Kidney epithelial cell (primary cell): ENCODE measurements around the gene MRPL39. TPM values are rescaled to one million over a fixed set of nuclear protein-coding genes. Genes with fewer than 3 reads are reported as not detected.

Source experiments
- DNase-seq: peaks from one replicate; pipeline ENCODE4 v3.0.0-alpha.2; 2010; ENCODE audit warnings: low read depth
- H3K27me3 ChIP-seq: 2 replicates; pipeline ENCODE4 v1.6.0; 2011; ENCODE audit warnings: low read length; ENCODE audit not compliant: control insufficient read depth, insufficient read depth
- H3K36me3 ChIP-seq: 2 replicates; pipeline ENCODE4 v1.5.1; 2011; ENCODE audit warnings: low read length; ENCODE audit not compliant: control insufficient read depth, insufficient read depth
- H3K4me3 ChIP-seq: 2 replicates; pipeline ENCODE4 v1.5.1; 2011; ENCODE audit warnings: low read depth, mild to moderate bottlenecking, control low read depth, low read length
- CTCF ChIP-seq: IDR thresholded peaks from 2 replicates; pipeline ENCODE4 v1.5.1; 2011; ENCODE audit warnings: mild to moderate bottlenecking, moderate library complexity, low read length, control low read depth, inconsistent platforms; ENCODE audit not compliant: insufficient read depth, poor library complexity, severe bottlenecking
- total RNA-seq: library from RNA; depleted of rRNA; stranded (reverse); fragments of >200 nt; gene quantifications from 2 replicates; pipeline ENCODE4 v1.2.3, GENCODE V29; 2015

The MRPL39 gene
- total RNA-seq, 1 donor from 2014 or later: 21.8 TPM

DNA sequence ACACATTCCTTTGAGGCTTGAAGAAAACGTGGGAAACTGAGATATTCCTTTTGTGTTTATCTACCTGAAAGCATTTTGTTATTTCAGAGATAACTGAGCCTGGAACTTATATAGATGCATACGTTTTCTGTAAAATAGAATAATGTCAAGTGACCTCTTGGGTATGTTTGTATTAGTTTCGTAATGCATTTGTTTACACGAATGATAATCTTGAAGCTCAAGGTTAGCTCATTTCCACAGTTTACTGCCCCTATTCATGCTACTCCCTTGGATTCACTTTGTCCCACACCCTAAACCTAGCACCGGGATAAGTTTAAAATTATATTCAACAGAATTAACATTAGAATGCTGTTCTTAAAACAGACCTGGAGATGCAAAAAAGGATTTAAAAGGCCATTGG is 54.4 kb downstream of the MRPL39 start:
- no peak for DNase-seq
- no peak for TF ChIP-seq CTCF
- no peak overlapping the region for H3K4me3 ChIP-seq
- no peaks in the 10 kb centered on the region for H3K27me3 ChIP-seq
- H3K36me3 ChIP-seq: no peaks in the 10 kb centered on the region

GRCh38 chr21:25551569-25551968 is 55.7 kb downstream of the MRPL39 start:
- DNase-seq: no peak
- TF ChIP-seq CTCF: no peak

GRCh38 chr21:25550352-25551120 is 56.7 kb downstream of the MRPL39 start:
- no peak for TF ChIP-seq CTCF
- Histone ChIP-seq H3K36me3 (no peaks in the 10 kb centered on the region), H3K4me3 (no peak overlapping the region), H3K27me3 (no peaks in the 10 kb centered on the region)
- no peak for DNase-seq

More at GRCh38 chr21:25551569-25551968, 55.7 kb downstream of the MRPL39 start:
- H3K27me3 ChIP-seq: no peaks in the 10 kb centered on the region
- no peak overlapping the region for H3K4me3 ChIP-seq
- no peaks in the 10 kb centered on the region for H3K36me3 ChIP-seq

- H3K27me3 ChIP-seq: no peaks in the 10 kb centered on the region
- DNase-seq: no peak
- TF ChIP-seq CTCF: no peak
- no peaks in the 10 kb centered on the region for H3K36me3 ChIP-seq
- no peak overlapping the region for H3K4me3 ChIP-seq
Observed at GRCh38 chr21:25541042-25541441, 66.2 kb downstream of the MRPL39 start.

DNA sequence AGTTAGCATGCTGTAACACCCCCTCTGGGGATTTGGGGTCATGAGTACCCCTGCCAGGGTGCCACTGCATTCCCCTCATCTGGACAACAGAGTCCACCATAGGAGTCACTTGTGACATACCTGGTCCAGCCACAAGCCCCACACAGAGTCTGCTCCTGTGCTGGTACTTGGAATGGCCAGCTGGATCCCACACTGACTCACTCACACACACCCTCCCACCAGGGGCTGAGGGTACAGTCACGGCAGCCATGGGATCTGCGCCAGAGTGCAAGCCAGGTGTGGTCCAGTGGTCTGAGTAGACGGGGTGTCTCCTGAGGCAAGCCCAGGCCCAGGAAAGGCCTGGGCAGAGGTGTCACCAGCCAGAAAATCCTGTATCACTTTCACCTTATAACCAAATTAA is 67.7 kb downstream of the MRPL39 start:
- TF ChIP-seq CTCF: no peak
- H3K27me3 ChIP-seq: no peaks in the 10 kb centered on the region
- H3K36me3 ChIP-seq: no peaks in the 10 kb centered on the region
- no peak overlapping the region for H3K4me3 ChIP-seq
- DNase-seq: no peak

DNA sequence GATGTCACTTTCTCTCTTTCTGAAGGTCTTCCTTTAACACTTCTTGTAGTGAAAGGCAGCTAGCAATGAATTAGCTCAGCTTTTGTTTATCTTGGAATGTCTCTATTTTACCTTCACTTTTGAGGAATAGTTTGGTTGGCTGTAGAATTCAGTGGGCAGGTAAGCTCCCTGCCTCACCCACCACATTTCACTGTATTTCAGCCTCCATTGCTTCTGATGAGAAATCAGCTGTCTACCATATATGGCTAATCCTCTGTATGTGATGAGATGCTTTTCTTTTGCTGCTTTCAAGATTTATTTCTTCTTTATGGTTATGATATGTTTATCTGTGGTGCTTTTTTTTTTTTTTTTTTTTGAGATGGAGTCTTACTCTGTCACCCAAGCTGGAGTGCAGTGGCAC is 70.1 kb downstream of the MRPL39 start:
- TF ChIP-seq CTCF: no peak
- H3K27me3 ChIP-seq: no peaks in the 10 kb centered on the region

More for the DNA sequence above, 70.1 kb downstream of the MRPL39 start:
- Histone ChIP-seq H3K4me3 (no peak overlapping the region), H3K36me3 (no peaks in the 10 kb centered on the region)
- DNase-seq: no peak
